NCI-H82 (cell line): ENCODE data around the gene ZNF280D.
"Not testable (repeated sequence)": the region's sequence is repeated elsewhere in the genome, so short reads cannot be mapped to it uniquely, and the experiment has no call there.

Experiments used
- DNase-seq: peaks from one replicate; lab custom pipeline; 2025; lab: John Stamatoyannopoulos, UW

Gene ZNF280D

DNA sequence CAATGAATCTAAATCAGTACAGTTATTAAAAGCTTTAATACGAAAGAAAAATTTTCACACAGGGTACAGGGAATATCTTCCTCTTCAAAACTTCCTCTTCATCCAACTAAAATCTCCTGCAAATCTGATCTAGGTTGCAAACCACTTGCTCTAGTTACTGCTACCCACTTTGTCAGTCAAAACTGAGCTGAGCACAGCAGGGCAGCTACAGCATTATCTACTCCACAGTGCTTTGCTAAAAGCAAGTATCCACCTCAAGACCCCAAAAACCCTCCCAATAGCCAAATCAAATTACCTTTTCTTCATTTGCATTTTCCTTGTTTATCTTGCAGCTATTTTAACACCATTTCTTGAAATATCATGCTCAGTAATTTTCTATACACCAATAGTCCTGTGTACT is 14.7 kb downstream of the ZNF280D start:
- DNase-seq: no peak

DNA sequence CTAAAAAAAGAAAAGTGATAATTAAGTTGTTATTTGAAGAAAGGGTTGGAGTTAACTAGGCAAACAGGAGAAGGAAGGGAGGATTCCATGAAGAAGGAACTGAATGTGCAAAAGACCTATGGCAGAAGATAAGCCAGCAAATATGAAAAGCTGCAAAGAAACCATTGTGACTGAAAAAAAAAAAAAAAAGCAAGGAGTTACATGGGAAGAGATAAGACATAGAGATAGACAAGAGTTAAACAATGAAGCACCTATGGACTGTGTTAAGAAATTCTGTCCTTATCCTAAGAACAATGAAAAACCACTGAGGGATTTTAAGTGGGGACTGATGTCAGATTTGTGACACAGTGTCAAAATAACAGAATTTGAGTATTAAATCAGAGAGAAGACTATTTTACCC is 17.0 kb downstream of the ZNF280D start:
- DNase-seq: no peak

DNA sequence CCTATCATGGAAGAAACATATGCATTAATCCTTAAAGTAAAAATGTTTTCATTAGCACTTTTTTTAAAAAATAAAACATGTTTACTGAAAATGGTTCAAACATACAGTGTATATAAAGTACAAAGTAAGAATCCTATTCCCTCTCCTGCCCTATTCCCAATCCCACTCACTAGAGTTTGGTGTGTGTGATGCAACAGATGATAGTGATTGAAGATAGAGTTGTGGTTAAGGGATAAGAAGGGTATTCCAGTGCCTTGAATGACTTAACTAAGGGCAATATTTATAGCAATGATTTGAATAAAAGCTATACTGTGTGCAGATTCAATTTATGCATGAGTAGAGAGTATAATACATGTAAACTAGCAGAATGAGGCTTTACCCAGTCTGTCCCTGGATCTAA is 18.1 kb downstream of the ZNF280D start:
- no peak for DNase-seq

DNA sequence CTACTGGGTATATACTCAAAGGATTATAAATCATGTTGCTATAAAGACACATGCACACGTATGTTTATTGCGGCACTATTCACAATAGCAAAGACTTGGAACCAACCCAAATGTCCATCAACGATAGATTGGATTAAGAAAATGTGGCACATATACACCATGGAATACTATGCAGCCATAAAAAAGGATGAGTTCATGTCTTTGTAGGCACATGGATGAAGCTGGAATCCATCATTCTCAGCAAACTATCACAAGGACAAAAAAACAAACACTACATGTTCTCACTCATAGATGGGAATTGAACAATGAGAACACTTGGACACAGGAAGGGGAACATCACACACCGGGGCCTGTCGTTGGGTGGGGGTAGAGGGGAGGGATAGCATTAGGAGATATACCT is 23.8 kb downstream of the ZNF280D start:
- not testable (repeated sequence) for DNase-seq

DNA sequence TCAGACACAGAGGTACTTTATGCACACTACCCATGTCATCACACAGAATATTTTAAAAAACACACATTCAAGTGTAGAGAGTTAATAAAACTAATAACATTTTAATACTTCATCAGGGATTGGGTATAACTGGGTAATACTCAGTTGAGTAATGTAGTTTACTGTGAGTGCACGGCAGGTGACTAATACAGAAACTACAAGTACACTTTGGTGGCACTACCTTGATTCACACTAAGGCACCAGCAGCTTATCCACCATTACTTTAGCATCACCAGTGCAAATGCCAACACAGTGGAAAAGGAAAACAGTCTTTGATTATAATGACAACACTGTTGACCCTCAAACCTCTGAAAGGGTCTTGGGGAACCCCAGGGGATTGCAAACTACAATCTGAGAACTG is 33.6 kb downstream of the ZNF280D start:
- DNase-seq: no peak

DNA sequence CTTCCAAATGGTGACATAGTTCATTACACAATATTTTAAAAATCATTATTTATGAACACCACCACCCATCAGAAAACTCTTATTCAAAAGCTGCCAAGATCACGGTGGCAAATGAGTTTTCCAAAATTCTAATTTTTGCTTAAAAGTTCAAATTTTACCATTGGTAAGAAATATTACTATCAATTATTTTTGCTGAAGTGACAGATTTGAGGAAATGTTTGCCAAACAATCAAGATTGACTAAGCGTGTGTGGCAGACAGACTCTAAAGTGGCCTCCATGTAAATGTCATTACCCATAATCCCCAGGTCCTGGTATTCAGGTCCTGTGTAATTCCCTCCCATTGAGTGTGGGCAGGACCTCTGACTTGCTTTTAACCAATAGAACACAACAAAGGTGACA is 35.0 kb downstream of the ZNF280D start:
- DNase-seq: peak; percentile 7

DNA sequence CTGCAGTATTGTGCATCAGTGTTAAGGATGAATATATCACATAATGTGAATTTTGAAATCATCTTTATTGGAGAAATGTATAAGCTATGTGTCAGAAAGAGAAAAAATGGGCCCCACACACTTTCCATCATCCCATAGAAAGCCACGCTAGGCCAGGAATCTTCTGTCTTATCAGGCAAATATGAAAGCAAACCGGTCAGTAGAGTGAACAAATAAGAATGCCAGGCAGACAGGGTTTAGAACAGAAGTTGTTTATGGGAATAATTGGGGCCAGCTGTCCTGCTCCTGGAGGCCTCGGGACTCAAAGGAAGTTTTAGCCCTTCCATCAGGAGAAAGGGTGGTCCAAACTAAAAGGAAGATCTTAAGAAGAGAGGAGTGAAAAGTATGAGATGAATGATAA is 39.5 kb downstream of the ZNF280D start:
- no peak for DNase-seq

DNA sequence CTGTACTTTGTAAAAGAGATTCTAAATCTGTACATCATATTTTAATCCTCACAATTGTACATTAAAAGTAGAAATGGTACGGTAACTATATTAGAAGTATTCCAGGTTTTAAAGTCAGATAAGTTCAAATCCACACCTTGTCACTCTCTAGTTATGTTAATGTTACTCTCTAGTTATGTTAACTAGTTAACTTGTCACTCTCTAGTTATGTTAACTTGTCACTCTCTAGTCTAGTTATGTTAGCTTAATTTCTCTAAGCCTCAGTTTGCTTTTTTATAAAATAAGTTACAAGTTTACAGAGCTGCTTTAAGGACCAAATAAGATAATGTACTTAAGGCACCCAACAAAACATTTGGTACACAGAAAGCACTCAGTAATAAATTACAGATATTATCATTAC is 42.6 kb downstream of the ZNF280D start:
- DNase-seq: no peak

DNA sequence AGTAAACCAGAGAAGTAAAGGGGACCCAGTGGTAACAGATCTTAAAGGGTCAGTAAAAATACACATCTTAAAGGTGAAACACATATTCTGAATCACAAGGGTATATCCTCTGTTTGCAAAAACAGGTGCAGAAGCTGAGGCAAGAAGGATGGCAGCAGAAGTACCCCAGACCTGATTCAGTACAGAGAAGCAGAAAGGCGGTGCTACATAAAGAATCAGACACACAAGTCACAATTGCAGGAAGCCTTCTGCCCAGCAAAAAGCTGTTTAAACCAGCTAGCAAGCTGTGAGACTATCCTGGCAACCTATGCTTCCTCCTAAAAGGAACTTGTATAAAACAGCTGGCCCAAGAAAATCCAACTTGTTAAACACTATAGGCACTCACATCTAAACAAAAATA is 49.4 kb downstream of the ZNF280D start:
- DNase-seq: no peak

DNA sequence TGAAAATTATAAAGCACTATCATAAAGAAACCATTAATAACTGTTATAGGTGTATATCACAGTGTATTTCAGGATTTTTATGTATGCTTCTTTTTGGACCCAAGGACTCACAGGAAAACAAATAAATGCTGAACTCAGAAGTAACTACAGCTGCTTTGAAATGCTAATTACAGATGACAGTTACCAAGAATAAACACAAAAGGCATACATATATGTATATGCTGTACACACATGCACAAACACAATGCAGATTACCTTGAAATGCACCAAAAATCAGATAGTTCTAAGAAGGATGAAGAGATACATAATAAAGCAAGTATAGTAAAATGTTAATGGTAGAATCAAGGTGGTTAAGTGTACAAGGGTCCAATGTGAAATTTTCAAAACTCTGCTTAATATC is 52.2 kb downstream of the ZNF280D start:
- DNase-seq: no peak

DNA sequence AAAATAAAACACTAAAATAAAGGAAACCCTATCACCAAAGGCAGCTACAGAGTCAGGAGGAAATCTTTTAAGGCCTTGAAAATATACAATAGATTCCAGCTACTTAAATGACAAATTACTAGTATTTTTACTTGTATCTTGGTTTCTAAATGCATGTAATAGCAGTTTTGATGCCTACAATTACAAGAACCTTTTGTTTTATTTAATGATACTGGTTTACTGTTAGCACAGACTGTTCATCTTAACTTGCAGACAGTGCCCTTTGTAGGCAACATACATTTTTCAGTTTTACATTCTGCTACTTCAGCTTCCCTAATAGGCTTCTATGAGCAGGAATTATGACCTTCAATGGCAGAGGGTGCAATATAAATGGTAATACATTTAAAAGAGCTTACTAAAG is 54.1 kb downstream of the ZNF280D start:
- no peak for DNase-seq

DNA sequence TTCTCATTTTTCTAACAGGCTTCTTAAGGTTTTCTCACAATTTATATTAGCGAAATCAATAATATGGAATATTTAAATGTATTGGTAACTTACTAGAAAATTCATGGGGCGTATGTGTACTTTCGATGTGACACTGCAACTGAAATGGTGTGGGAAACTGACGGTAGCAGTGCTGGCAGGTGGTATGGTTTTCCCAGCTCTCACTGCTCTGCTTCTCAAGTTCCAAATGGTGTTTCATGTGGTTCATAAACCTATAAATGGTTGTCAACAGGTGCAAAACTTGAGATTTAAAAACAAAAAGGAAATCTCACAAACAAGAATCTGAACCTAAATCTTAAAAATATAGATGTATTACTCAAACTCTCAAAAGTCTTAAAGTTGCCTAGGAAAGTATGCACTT is 54.7 kb downstream of the ZNF280D start:
- DNase-seq: no peak

DNA sequence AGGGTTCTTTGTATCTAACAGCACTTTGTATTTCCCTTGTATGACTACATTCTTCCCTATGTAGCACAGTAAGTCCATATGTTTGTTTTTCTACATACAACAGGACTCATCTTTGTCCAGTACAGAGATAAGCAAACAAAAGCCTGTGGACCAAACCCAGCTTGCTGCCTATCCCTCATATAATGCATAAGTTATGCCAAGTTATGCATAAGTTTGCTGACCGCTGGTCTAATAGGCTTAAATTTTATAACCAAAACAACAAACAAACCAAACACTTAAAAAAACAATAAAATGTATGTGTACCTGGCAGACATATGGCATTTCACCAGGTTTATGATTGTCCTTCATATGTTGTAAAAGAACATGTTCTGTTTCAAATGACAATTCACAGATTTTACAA is 56.0 kb downstream of the ZNF280D start:
- DNase-seq: no peak

DNA sequence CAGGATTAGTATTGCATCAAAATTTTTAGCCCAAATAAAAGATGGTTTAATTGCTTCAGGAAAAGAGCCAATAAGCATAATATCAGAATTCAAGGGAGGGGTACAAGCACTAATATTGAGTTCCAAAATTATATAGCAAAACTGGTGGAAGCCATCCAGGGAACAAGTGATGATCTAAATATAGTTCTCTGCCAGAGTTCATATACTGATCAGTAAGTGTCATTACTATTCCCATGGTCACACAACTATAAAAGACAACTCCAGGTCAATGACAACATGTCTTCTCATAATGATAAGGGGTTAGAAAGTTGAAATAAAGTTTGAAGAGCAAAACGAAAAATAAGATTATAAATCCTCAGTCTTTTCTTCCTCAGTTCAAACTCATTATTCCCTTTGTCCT is 57.4 kb downstream of the ZNF280D start:
- no peak for DNase-seq

DNA sequence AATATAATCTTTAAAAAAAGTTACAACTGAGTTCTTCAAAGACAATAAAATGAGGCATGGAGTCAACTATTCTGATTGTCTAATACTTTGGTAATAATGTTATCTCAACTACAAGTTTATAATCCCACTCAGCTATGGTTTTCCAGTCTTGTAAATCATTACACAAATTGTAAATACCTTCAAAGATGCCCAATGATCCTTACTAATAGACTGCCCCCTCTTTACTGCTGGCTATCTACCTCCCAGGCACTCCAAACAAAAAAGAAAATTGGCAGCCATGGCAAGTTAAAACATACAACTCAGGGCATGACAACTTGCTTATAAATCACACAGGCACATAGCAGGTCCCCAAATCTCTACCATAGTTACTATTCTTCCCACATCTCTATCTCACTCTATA is 58.5 kb downstream of the ZNF280D start:
- DNase-seq: no peak

DNA sequence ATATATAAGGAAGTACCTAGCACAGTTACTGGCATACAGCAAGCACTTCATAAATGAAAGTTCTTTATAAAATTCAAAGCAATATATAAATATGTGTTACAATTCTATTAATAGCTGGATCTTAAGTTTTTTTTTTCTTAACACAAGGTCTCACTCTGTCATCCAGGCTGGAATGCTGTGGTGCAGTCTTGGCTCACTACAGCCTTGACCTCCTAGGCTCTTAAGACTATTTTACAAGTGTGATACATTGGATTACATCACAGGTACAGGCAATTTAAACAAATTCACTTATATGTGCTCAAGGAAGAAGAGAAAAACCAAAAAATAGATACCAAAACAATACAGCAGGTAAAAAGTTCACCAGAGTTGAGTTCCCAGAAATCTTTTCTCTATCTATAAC is 60.6 kb downstream of the ZNF280D start:
- no peak for DNase-seq

DNA sequence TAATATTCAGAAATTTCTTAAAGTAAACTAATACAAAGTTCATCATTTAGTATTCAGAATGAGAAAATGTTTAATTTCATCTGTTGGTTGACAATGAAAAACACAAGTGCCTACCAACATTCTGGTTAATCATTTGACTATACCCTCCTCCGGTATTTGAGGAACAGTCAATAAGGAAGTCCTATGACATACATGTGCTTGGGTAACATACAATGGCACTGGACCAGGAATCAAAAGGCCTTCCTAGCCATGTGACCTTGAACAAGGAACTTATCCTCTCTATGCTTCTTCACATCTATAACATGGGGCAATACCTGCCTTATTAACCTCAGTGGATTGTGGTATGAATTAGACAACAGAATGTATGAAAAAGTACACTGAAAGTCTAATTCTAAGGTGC is 65.8 kb downstream of the ZNF280D start:
- no peak for DNase-seq

DNA sequence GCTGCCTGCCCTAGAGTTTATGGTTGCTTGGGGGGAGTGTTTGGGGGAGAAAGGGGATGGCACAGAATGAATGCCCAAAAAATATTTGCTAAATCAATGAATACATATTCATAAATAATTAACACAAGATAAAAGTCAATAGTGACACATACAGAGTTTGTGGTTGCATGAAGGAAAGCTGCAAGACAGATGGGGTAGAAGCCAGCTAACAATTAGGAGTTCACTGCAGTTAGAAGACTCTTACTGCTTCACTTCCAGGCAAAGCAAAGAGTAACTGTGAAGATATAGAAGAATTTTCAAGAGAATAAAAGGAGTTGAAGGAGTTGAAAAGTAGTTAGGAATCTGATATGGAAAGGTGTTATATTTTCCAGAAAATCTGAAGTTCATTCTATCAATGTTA is 72.4 kb downstream of the ZNF280D start:
- no peak for DNase-seq

DNA sequence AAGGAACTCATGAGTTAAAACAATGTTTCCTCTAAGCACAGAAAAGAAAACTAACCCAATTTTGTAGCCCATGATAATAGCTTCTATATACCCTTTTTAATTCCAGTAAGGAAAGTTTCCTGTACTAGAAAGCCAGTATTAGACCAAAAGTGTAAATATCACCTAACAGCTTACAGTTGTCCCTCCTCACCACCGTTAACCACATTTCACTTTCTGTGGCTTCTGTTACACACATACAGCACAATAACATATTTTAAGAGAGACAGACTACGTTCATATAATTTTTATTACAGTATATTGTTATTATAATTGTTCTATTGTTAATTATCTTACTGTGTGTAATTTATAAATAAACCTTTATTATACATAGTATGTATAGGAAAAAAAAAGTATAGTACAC is 74.1 kb downstream of the ZNF280D start:
- DNase-seq: no peak

DNA sequence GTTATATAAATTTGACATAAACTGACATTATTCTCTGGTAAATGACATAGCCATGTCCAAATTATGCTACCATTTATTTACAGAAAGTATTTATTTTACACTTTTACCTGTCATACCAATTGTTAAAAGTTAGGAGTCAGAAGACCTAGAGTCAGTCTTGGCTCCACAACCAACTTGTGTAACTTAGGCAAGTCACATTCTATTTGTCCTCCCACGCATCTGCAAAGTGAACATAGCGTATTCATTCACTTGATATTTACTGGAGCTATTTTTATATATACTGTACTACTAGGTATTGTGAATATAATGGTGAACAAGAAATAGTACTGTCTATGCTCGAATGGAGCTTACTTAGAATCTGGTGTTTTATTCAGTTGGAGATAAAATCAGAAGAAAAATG is 78.7 kb downstream of the ZNF280D start:
- DNase-seq: no peak

DNA sequence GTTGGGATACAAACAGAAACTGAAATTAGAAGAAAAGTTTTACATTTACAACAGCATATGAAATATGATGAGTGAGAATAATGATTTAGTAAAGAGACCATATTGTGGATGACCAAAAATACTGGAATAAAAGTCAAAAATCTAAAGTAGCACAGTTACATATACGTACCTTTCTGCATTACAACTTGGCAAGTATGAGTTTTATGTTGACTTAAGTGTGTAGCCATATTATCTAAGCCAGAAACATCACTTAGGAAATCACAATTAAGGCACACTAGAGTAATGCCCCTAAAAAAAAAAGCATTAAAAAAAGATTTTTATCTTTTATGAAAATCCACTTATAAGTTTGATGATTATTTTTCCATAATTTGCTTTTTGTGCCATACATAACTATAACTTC is 79.1 kb downstream of the ZNF280D start:
- no peak for DNase-seq

DNA sequence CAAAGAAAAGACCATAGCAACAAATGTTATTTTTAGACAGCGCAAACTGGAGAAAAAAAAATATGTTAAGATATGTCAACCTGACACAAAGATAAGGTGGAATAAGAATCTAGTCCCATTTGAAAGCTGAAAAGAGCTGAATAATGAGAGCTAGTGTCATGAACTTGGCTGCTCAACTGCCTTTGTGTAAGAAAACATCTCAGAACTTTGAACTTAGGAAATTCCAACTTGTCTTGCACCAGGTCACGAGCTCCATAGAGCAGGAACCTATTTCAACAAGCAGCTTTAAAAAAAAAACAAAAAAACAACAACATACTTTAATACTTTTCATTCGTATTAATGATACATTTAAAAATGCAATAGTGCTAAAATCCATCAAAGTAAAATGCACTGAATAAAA is 79.5 kb downstream of the ZNF280D start:
- DNase-seq: no peak

DNA sequence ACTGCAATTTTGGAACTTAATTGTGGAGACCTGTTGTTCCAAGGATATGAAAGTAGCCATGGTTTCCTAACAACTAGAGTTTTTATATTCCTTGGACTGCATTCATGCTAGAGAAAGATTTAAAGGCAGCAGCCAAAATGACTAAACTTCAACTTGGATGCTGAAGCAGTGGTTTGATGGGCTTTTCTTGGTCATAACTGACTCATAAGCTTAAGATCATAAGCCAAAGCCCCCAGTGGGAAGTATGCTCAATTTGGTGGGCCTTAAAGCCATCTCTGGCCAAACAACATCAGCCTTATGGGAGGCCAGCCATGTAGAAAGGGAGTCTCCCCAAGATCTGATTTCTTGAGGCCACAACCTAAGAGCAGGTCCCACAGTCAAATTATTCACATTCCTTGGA is 80.2 kb downstream of the ZNF280D start:
- DNase-seq: no peak

DNA sequence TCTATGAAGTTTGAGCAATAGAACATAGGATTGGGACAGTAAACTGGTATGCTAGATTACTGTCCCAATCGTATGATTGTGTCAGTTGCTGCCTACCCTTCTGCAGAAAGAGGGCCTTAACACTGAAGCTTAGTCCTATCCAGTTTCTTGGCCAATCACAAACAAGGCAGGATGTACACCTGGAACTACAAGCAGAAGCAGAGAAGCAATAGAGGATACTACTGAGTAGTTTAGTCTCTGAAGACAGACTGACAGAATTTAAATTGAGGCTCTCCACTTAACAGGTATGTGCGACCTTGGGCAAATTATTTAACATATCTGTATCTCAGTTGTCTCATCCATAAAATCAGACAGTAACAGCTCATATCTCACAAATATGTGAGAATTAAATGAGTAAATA is 85.0 kb downstream of the ZNF280D start:
- DNase-seq: no peak

DNA sequence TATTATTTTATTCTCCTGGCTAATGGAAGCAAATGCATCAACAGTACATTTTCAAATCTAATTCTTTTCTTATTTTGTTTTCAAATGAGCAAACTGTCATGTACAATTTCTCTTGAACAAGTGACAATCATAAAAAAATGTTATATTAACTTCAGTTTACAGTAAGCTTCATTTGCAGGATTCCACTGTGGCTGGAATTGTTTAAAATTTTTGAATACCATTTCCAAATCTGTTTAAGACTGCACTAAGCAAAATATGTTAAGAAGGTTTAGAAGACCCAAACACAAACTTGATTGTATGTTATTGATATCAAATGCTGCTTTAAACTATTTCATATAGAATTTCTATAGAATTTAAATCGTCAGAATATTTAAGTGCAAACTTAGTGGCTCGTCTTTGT is 92.8 kb downstream of the ZNF280D start:
- DNase-seq: no peak
